IPS-NIHi11 (cell line): Measurements from ENCODE around the gene ATN1.
"Not testable (repeated sequence)": the region's sequence is repeated elsewhere in the genome, so short reads cannot be mapped to it uniquely, and the experiment has no call there.

ENCODE experiments used
- DNase-seq: peaks from one replicate; pipeline ENCODE4 v3.0.0; 2012; ENCODE audit warnings: mixed read lengths, low spot score

ATN1 gene

DNA sequence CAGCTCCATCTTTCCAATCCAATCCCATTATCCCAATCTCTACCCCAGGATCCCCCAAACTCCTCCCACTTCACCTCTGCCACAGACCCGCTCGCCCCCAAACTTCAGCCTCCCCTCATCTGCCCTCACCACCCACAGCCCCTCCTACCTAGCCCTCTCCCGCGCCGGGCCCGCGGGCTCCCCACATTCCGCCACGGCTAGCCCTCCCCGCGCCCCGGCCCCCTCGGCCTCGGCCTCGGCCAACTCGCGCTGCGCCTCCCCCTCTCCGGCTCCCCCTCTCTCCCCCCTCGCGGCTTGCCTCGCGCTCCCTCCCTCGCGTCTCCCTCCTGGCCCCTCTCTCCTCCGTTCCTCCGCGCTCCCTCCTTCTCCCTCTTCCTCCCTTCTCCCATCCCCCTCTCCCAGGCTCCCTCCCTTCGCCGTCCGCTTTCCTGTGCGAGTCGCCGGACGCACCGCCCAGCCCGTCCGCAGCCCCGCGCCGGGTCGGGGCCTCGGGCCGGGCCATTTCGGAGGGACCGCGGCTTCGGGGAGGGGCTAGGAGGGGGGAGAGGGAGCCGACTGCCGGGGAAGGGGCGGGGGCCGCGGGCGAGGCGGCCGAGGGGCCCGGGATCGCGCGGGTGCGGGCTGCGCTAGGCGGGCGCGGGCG is at the start of gene ATN1:
TSS of gene ATN1 (plus strand) at position 581 of the 643 bp plus-strand sequence. CDS start 6,043 bp downstream, outside the sequence.
- DNase-seq: peak; percentile 84

GRCh38 chr12:6879824-6880223 is 47.9 kb upstream of the ATN1 start:
- not testable (repeated sequence) for DNase-seq

DNA sequence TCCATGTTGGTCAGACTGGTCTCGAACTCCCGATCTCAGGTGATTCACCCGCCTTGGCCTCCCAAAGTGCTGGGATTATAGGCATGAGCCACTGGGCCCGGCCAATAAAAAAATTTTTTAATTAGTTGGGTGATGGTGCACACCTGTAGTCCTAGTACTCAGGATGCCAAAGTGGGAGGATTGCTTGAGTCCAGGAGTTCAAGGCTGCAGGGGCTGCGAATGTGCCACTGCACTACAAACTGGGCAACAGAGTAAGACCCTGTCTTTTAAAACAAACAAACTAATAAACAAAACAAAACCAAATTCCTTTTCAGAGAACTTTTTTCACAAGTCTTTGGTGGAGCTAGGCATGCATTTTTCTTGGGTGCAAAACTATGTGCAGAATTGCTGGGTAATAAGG is 44.5 kb upstream of the ATN1 start:
- DNase-seq: no peak

GRCh38 chr12:6883683-6884082 is 44.1 kb upstream of the ATN1 start:
- no peak for DNase-seq

- DNase-seq: no peak
Measured at GRCh38 chr12:6884539-6884938, 43.2 kb upstream of the ATN1 start.

- DNase-seq: not testable (repeated sequence)
Measured at GRCh38 chr12:6886206-6886999, 41.4 kb upstream of the ATN1 start.

GRCh38 chr12:6887460-6887859 is 40.3 kb upstream of the ATN1 start:
- DNase-seq: no peak

- DNase-seq: no peak
Measured at GRCh38 chr12:6888360-6888759, 39.4 kb upstream of the ATN1 start.

GRCh38 chr12:6888794-6889193 is 39.0 kb upstream of the ATN1 start:
- not testable (repeated sequence) for DNase-seq

DNA sequence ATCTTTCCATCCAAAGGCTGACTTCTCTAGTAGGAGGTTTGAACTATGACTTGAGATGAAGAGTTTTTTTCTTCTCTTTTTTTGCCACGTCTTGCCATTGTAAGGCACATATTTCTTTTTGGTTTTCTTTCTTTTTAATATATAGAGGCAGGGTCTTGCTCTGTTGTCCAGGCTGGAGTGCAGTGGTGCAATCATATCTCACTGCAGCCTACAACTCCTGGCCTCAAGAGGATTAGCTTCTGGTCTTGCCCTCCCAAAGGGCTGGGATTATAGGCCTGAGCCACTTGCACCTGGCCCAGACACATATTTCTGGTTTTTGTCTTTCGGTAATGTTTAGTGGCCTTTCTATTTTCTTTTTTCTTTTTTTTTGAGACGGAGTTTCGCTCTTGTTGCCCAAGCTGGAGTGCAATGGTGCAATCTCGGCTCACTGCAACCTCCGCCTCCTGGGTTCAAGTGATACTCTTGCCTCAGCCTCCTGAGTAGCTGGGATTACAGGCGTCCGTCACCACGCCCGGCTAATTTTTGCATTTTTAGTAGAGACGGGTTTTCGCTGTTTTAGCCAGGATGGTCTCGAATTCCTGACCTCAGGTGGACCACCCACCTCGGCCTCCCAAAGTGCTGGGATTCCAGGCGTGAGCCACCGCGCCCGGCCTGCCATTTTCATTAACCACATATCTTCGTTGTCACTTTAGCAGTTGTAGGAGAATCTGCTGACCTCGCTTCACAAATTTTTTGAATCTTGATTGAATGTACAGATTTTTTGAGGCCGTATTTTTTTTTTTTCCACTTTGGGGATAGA is 37.8 kb upstream of the ATN1 start:
- not testable (repeated sequence) for DNase-seq

GRCh38 chr12:6890789-6891645 is 36.7 kb upstream of the ATN1 start:
- DNase-seq: peak; percentile 98

DNA sequence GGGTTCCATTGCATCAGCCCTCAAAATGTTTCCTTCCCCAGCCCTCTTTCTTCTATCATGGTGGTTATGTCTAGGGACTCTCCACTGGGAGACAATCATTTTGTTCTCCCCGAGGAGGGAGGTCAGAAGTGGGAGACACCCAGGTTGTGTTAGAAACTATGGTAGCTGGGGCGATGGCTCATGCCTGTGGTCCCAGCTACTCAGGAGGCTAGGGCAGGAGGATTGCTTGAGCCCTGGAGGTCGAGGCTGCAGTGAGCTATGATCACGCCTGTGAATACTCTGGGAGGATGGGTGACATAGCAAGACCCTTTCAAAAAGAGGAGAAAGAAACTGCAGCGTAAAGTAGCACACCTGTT is 36.1 kb upstream of the ATN1 start:
- no peak for DNase-seq

GRCh38 chr12:6892683-6893082 is 35.1 kb upstream of the ATN1 start:
- DNase-seq: not testable (repeated sequence)

GRCh38 chr12:6894321-6894720 is 33.4 kb upstream of the ATN1 start:
- no peak for DNase-seq

GRCh38 chr12:6896846-6897435 is 30.8 kb upstream of the ATN1 start:
- no peak for DNase-seq

DNA sequence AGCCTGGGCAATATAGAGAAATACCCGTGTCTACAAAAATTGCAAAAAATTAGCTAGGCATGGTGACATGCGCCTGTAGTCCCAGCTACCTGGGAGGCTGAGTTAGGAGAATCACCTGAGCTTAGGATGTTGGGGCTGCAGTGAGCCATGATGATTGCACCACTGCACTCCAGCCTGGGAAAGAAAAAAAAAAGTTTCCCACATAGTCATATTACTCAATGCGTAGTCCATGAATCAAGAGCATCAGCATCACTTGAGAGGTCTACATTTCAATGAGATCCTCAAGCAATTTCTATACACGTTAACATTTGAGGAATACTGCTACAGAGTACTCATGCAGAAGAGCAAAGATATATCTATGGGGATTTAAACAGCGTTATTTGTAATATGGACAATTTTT is 28.3 kb upstream of the ATN1 start:
- DNase-seq: no peak

DNA sequence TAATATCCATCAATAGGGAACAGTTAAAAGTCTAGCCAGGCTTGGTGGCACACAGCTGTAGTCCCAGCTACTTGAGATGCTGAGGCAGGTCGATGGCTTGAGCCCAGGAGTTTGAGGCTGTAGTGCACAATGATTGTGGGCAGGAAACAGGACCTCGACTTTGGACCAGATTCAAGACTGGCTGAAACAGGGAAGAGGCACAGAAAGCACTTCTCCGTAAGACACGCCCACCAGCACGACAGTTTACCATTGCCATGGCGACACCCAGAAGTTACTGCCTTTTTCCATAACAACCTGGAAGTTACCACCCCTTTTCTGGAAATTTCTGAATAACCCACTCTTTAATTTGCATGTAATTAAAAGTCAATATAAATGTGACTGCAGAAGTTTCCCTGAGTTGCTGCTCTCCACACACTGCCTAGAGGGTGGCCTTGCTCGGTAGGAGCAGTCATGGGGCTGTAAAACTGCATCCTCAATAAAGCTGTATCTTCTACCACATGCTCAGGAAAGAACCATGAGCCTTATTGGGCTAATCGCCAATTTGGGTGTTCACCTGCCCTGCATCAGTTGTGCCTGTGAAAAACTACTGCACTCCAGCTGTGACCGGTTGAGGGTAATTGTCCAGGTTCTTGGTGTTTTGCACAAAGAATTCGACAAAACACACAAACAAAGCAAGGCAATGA is 27.8 kb upstream of the ATN1 start:
- peak; percentile 24 for DNase-seq

GRCh38 chr12:6902448-6902847 is 25.3 kb upstream of the ATN1 start:
- DNase-seq: no peak

- no peak for DNase-seq
Measured at GRCh38 chr12:6903722-6904121, 24.0 kb upstream of the ATN1 start.
